ENCODE measurements around the gene C17orf100. TPM values are rescaled to one million over a fixed set of nuclear protein-coding genes. Genes with fewer than 3 reads are reported as not detected.

C17orf100 gene
- total RNA-seq, 4 donors from 2014 or later: 0.56 to 0.79 (median 0.63) TPM

DNA sequence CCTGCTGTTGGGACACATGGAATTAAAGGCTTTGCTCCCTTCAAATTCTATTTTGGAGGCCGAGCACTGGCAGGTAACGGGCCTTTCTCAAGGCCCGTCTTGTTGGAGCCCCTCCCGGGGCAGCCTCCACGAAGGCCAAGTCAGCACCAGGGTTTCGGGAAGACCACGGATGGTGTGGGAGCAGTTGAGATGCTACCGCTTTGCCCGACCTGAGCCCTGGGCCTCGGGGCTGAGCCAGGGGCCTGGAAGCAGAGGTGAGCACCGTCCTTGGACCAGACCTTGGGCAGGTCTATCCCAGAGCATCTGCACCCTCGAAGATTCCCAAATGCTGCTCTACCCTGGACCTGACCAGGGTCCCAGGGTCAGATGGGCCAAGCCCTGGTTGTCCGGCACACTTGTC lies 23.0 kb downstream of the C17orf100 start:
- TF ChIP-seq, protein P1, sequence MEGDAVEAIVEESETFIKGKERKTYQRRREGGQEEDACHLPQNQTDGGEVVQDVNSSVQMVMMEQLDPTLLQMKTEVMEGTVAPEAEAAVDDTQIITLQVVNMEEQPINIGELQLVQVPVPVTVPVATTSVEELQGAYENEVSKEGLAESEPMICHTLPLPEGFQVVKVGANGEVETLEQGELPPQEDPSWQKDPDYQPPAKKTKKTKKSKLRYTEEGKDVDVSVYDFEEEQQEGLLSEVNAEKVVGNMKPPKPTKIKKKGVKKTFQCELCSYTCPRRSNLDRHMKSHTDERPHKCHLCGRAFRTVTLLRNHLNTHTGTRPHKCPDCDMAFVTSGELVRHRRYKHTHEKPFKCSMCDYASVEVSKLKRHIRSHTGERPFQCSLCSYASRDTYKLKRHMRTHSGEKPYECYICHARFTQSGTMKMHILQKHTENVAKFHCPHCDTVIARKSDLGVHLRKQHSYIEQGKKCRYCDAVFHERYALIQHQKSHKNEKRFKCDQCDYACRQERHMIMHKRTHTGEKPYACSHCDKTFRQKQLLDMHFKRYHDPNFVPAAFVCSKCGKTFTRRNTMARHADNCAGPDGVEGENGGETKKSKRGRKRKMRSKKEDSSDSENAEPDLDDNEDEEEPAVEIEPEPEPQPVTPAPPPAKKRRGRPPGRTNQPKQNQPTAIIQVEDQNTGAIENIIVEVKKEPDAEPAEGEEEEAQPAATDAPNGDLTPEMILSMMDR (IDR thresholded peaks at IDR 0.05): no peak
- ATAC-seq (ENCODE audit: low FRiP score) (no peak), DNase-seq (ENCODE audit: low spot score) (no peak)

GRCh38 chr17:6675201-6675825 lies 23.8 kb downstream of the C17orf100 start:
- ATAC-seq (ENCODE audit: low FRiP score): no peak
- no peak for DNase-seq (ENCODE audit: low spot score)
- TF ChIP-seq, protein P1 (IDR thresholded peaks at IDR 0.05): no peak

DNA sequence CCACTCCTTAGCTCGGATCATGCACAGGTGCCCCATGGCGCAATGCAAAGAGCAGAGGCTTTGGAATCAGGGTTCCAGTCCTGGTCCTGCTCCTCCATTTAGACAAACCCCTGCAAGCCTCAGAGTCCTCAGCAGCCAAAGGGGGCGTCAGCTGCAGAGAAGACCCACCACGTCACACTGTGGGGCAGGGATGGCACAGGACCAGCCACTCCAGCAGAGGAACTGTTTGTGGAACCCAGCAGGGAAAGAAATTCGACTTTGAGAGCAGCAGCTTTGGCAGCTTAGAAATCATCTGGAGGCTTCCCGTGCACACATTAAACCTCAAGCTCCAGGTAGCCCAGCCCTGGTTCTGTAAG lies 25.2 kb downstream of the C17orf100 start:
- ATAC-seq (ENCODE audit: low FRiP score): no peak
- TF ChIP-seq, protein P1 (IDR thresholded peaks at IDR 0.05): no peak
- no peak for DNase-seq (ENCODE audit: low spot score)

GRCh38 chr17:6677158-6677831 lies 25.7 kb downstream of the C17orf100 start:
- ATAC-seq (ENCODE audit: low FRiP score): no peak
- no peak for DNase-seq (ENCODE audit: low spot score)
- TF ChIP-seq, protein P1 (IDR thresholded peaks at IDR 0.05): no peak

GRCh38 chr17:6677946-6678345 lies 26.4 kb downstream of the C17orf100 start:
- TF ChIP-seq, protein P1 (IDR thresholded peaks at IDR 0.05): no peak

DNA sequence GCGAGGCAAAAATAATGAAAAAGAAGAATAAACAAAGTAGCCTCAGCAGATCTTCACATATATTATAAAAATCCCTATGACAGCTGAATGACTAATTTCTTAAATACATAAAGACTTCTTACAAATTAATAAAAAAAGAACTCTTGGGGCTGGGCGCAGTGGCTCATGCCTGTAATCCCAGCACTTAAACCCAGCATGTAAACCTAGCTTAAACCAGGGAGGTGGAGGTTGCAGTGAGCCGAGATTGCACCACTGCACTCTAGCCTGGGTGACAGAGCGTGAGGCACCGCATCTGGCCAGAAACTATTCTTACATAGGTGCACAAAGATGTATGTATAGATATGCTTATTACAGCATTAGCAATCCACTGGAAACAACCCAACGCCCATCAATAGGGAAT lies 27.7 kb downstream of the C17orf100 start:
- TF ChIP-seq, protein P1 (IDR thresholded peaks at IDR 0.05): no peak
- no peak for ATAC-seq (ENCODE audit: low FRiP score)
- no peak for DNase-seq (ENCODE audit: low spot score)

More at GRCh38 chr17:6677946-6678345, 26.4 kb downstream of the C17orf100 start:
- no peak for ATAC-seq (ENCODE audit: low FRiP score)
- no peak for DNase-seq (ENCODE audit: low spot score)

DNA sequence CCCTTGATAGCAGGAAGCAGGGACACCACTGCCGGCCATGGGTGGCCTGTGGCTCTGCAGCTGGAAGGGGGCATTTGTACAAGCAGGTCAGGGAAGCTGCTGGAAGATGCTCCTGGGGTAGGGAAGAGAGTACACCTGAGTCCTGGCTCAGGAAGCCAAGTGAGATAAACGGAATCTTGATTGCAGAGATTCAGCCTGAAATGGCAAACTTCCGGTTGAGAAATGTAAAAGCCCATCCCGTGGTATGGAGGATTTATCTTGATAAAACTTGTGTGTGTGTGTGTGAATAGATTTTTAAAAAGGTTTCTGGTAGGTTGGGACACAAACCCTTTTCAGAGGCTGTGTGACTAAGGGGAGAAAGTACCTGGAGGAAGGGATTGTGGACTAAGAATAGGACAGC lies 29.6 kb downstream of the C17orf100 start:
- ATAC-seq (ENCODE audit: low FRiP score): no peak
- TF ChIP-seq, protein P1 (IDR thresholded peaks at IDR 0.05): no peak
- no peak for DNase-seq (ENCODE audit: low spot score)

Measured in omental fat pad (tissue), 4 donors.